Fibroblast of lung (primary cell): ENCODE data around the gene CHST8. TPM values are rescaled to one million over a fixed set of nuclear protein-coding genes. Genes with fewer than 3 reads are reported as not detected.

Experiments
- DNase-seq, 2 donors: peaks; one replicate each; pipeline versions ENCODE4 v3.0.0 to v3.0.0-alpha.2; 2010; ENCODE audit warnings: low read depth in 2 of 2
- H2AFZ ChIP-seq: 2 replicates; pipeline ENCODE4 v1.5.1; 2012; ENCODE audit warnings: low read length, control low read depth, inconsistent platforms
- H3K27ac ChIP-seq: 2 replicates; pipeline ENCODE4 v1.5.1; 2011; ENCODE audit warnings: low read length, control low read depth; ENCODE audit not compliant: insufficient read depth
- H3K27me3 ChIP-seq: 2 replicates; pipeline ENCODE4 v1.5.1; 2011; ENCODE audit warnings: mild to moderate bottlenecking, low read length; ENCODE audit not compliant: control insufficient read depth, insufficient read depth
- H3K36me3 ChIP-seq: 2 replicates; pipeline ENCODE4 v1.5.1; 2011; ENCODE audit warnings: low read length; ENCODE audit not compliant: control insufficient read depth, insufficient read depth
- H3K4me1 ChIP-seq: 2 replicates; pipeline ENCODE4 v1.5.1; 2011; ENCODE audit warnings: low read length; ENCODE audit not compliant: control insufficient read depth, insufficient read depth; ENCODE audit errors: extremely low read depth
- H3K4me2 ChIP-seq: 2 replicates; pipeline ENCODE4 v1.5.1; 2011; ENCODE audit warnings: low read length, control low read depth; ENCODE audit not compliant: insufficient read depth; ENCODE audit errors: extremely low read depth
- H3K4me3 ChIP-seq, 4 experiments: fragments of 200-600 bp in 1 of 4; sonication (generic) in 1 of 4; replicated peaks in 1 of 4; 2 replicates each; pipeline ENCODE4 v1.5.1; 2011 to 2016; ENCODE audit warnings: low read length in 4 of 4, low read depth in 3 of 4, mild to moderate bottlenecking in 3 of 4, control low read depth in 2 of 4, inconsistent platforms in 1 of 4, mixed read lengths in 1 of 4; ENCODE audit not compliant: insufficient read depth in 1 of 4; ENCODE audit errors: control extremely low read depth in 1 of 4
- H3K79me2 ChIP-seq: 2 replicates; pipeline ENCODE4 v1.5.1; 2012; ENCODE audit warnings: mild to moderate bottlenecking, low read length, inconsistent platforms; ENCODE audit not compliant: control insufficient read depth, insufficient read depth
- H3K9ac ChIP-seq: 2 replicates; pipeline ENCODE4 v1.5.1; 2011; ENCODE audit warnings: mild to moderate bottlenecking, low read length, control low read depth; ENCODE audit not compliant: insufficient read depth
- H3K9me3 ChIP-seq: 2 replicates; pipeline ENCODE4 v1.5.1; 2012; ENCODE audit warnings: low read depth, low read length; ENCODE audit not compliant: control insufficient read depth, insufficient read depth
- H4K20me1 ChIP-seq: 2 replicates; pipeline ENCODE4 v1.5.1; 2011; ENCODE audit warnings: low read length; ENCODE audit not compliant: control insufficient read depth, insufficient read depth; ENCODE audit errors: extremely low read depth
- EZH2 ChIP-seq: IDR thresholded peaks from 2 replicates; pipeline ENCODE4 v1.5.1; 2012; ENCODE audit warnings: low read length, control low read depth, mild to moderate bottlenecking; ENCODE audit errors: missing control alignments
- polyA plus RNA-seq, 2 donors: library from polyadenylated mRNA; depleted of rRNA in 1 of 2; stranded (reverse) in 1 of 2; unstranded in 1 of 2; fragments of >200 nt; gene quantifications; 2 replicates each; pipeline ENCODE4 v1.2.1, GENCODE V29; 2011 to 2012; ENCODE audit warnings: missing spikeins in 1 of 2
- total RNA-seq: library from RNA; depleted of rRNA; stranded (reverse); fragments of >200 nt; gene quantifications from 2 replicates; pipeline ENCODE4 v1.2.1, GENCODE V29; 2014
- TF ChIP-seq, protein P1 (sequence below), 2 donors: IDR thresholded peaks in 1 of 2; conservative IDR thresholded peaks in 1 of 2; 1 replicate in 1 of 2; 2 replicates in 1 of 2; pipeline ENCODE4 v1.5.1; 2011 to 2012; ENCODE audit warnings: low read length in 2 of 2, control low read depth in 1 of 2, inconsistent platforms in 1 of 2, low read depth in 1 of 2, mild to moderate bottlenecking in 1 of 2

CHST8 gene
- total and polyA plus RNA-seq, 2 donors (not counting 1 experiment from before 2014, with no cell fraction given): not detected

DNA sequence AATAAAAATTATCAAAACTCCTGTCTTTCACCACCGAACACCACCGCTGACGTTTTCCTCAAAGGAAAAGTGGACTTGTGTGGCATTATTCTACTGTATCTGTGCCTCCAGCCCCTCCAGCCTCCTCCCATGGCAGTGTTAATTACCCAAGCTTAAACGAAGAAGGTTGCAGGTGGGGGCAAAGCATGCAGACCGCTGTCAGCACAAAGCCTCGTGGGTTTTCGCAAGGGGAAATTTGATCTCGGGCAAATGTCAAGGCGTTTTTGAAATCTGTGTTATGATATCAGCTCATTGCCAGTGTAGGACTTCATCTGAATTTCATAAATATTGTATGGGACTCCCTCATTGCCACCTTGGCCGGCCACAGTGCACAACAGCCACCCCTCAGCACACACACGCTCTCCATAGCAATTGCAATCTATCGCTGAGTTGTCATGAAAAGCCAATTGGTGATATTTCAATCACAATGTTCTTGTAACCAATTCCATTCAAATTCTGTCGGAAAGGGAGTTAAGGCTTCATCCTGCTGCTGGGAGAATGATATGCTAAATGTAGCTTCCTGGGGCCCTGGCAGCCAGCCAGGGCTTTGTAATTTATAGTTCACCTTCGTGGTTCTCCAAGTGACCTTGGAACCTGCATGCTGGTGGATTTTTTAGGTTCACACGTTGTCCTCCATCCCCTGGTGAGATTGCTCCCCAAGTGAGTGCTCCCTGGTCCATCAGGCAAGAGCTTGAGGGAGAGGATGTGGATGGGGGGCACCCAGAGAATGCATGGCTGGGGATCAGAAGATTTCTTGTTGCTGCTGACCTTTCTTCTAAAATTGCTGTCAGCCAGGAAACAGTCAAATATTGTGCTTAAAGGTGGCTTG lies 16.6 kb downstream of the CHST8 start:
- no peak for DNase-seq
- no peak overlapping the region for H3K4me3 ChIP-seq
- no peaks in the 10 kb centered on the region for H3K9me3 ChIP-seq
- H2AFZ ChIP-seq: no peak overlapping the region
- H3K79me2 ChIP-seq: no peaks in the 10 kb centered on the region
- no peak overlapping the region for H3K27ac ChIP-seq
- no peak overlapping the region for H3K4me2 ChIP-seq
- no peaks in the 10 kb centered on the region for H3K27me3 ChIP-seq
- H3K36me3 ChIP-seq: no peaks in the 10 kb centered on the region
- no peak overlapping the region for H3K9ac ChIP-seq
- H4K20me1 ChIP-seq: no peaks in the 10 kb centered on the region
- H3K4me1 ChIP-seq: no peaks in the 10 kb centered on the region
- no peak for TF ChIP-seq EZH2
- TF ChIP-seq, protein P1, sequence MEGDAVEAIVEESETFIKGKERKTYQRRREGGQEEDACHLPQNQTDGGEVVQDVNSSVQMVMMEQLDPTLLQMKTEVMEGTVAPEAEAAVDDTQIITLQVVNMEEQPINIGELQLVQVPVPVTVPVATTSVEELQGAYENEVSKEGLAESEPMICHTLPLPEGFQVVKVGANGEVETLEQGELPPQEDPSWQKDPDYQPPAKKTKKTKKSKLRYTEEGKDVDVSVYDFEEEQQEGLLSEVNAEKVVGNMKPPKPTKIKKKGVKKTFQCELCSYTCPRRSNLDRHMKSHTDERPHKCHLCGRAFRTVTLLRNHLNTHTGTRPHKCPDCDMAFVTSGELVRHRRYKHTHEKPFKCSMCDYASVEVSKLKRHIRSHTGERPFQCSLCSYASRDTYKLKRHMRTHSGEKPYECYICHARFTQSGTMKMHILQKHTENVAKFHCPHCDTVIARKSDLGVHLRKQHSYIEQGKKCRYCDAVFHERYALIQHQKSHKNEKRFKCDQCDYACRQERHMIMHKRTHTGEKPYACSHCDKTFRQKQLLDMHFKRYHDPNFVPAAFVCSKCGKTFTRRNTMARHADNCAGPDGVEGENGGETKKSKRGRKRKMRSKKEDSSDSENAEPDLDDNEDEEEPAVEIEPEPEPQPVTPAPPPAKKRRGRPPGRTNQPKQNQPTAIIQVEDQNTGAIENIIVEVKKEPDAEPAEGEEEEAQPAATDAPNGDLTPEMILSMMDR (conservative IDR thresholded peaks at IDR 0.05 in 1 of 2, IDR thresholded peaks at IDR 0.05 in 1 of 2; ENCODE audit: low read depth in 1 of 2, low read length in 2 of 2): no peak

DNA sequence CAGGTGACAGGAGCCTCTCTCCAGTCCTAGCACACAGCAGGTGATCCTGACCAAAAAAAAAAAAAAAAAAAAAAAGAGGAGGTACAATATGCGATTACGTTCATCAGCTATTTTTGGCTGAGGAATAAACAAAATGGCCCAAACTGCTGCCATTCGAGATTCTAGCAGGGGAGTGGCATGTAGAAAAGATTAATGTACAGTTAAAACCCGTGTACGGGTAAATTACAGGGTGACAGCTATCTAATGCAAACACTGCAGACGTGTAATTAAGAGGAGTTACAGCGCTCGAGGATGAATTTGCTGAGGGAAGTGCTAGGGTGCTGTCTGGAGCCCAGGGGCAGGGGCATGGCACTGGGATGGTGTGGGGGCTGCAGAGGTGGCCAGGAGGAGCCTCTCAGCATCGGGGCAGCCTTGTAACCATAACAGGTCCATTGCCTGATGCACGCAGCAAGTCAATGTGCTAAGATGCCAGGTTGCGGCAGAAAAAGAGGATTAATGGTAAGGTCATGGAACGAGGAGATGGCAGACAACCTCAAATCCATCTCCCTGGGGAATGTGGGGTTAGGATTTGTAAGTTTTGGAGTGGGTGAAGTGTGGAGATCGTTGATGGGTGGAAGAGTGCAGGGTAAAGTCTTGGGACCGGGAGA lies 17.4 kb downstream of the CHST8 start:
- Histone ChIP-seq H3K79me2 (no peaks in the 10 kb centered on the region), H2AFZ (no peak overlapping the region), H3K4me3 (no peak overlapping the region), H3K9ac (no peak overlapping the region), H3K4me1 (no peaks in the 10 kb centered on the region), H3K4me2 (no peak overlapping the region), H3K9me3 (no peaks in the 10 kb centered on the region), H3K36me3 (no peaks in the 10 kb centered on the region), H4K20me1 (no peaks in the 10 kb centered on the region), H3K27ac (no peak overlapping the region), H3K27me3 (no peaks in the 10 kb centered on the region)
- TF ChIP-seq, protein P1 (conservative IDR thresholded peaks at IDR 0.05 in 1 of 2, IDR thresholded peaks at IDR 0.05 in 1 of 2; ENCODE audit: low read depth in 1 of 2, low read length in 2 of 2): no peak
- no peak for TF ChIP-seq EZH2
- DNase-seq: no peak

DNA sequence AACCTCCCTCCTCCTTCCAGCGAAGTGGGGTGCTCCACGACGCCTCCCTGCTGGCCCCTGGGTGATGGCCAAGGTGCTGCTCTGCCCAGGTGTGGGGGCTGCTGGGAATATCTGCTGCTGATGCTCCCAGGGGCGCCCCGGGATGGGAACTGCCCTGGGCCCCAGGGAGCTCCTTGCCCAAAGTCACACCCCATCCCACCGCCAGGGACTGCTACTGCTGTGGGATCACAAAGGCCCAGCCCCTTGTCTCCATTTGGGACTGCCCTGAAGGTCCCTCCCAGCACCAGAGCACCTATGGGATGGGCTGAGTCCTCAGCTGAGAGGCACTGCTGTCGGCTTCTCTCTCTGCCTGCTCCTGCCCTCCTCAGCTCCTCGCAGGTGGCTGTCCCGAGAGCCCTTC lies 19.0 kb downstream of the CHST8 start:
- H3K4me2 ChIP-seq: no peak overlapping the region
- H3K9me3 ChIP-seq: no peaks in the 10 kb centered on the region
- no peaks in the 10 kb centered on the region for H3K36me3 ChIP-seq
- H3K79me2 ChIP-seq: no peaks in the 10 kb centered on the region
- no peak overlapping the region for H3K27ac ChIP-seq
- DNase-seq: no peak
- no peak overlapping the region for H3K9ac ChIP-seq
- no peak overlapping the region for H3K4me3 ChIP-seq
- no peaks in the 10 kb centered on the region for H4K20me1 ChIP-seq
- H3K27me3 ChIP-seq: no peaks in the 10 kb centered on the region
- H3K4me1 ChIP-seq: no peaks in the 10 kb centered on the region
- TF ChIP-seq, protein P1 (conservative IDR thresholded peaks at IDR 0.05 in 1 of 2, IDR thresholded peaks at IDR 0.05 in 1 of 2; ENCODE audit: low read depth in 1 of 2, low read length in 2 of 2): no peak
- no peak overlapping the region for H2AFZ ChIP-seq
